ENCODE data around the gene ARID1B. TPM values are rescaled to one million over a fixed set of nuclear protein-coding genes. Genes with fewer than 3 reads are reported as not detected.
A peak's percentile ranks its signal among the peaks of the same experiment; 100 is the strongest.

Gene ARID1B
- total and polyA plus RNA-seq, 11 donors, result 15.3 to 76.1 (median 40.7) TPM

- ATAC-seq (peak; percentile 36 to 81 (median 72)), DNase-seq (peak; percentile 46 to 76 (median 56))
- intact Hi-C loops (cut with DNase I), result no loop called here
- WGBS, 4 donors, result 28 to 43% (median 39%) methylated on average over 13 of the region's 13 CpGs
- TF ChIP-seq, protein P1, sequence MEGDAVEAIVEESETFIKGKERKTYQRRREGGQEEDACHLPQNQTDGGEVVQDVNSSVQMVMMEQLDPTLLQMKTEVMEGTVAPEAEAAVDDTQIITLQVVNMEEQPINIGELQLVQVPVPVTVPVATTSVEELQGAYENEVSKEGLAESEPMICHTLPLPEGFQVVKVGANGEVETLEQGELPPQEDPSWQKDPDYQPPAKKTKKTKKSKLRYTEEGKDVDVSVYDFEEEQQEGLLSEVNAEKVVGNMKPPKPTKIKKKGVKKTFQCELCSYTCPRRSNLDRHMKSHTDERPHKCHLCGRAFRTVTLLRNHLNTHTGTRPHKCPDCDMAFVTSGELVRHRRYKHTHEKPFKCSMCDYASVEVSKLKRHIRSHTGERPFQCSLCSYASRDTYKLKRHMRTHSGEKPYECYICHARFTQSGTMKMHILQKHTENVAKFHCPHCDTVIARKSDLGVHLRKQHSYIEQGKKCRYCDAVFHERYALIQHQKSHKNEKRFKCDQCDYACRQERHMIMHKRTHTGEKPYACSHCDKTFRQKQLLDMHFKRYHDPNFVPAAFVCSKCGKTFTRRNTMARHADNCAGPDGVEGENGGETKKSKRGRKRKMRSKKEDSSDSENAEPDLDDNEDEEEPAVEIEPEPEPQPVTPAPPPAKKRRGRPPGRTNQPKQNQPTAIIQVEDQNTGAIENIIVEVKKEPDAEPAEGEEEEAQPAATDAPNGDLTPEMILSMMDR (IDR thresholded peaks at IDR 0.05), result no peak
- TF ChIP-seq POLR2A (IDR thresholded peaks at IDR 0.05), result no peak
- H3K36me3 ChIP-seq, result no peaks in the 10 kb centered on the region
- peak overlapping the region in 2 of 12 donors; percentile 3 to 32 for H3K27ac ChIP-seq
- H3K4me1 ChIP-seq, result peaks cover 0 to 64% (median 40%) of the 10 kb centered on the region in 12 donors
- no peak overlapping the region for H3K4me3 ChIP-seq
- H3K9me3 ChIP-seq, result no peaks in the 10 kb centered on the region
- no peaks in the 10 kb centered on the region for H3K27me3 ChIP-seq
Measured at GRCh38 chr6:156992020-156992804, 215.0 kb downstream of the ARID1B start.

- no peak for ATAC-seq
- Histone ChIP-seq H3K4me1 (peaks cover 0 to 52% (median 31%) of the 10 kb centered on the region in 12 donors), H3K27ac (no peak overlapping the region)
Measured at GRCh38 chr6:156993713-156994112, 216.5 kb downstream of the ARID1B start.

GRCh38 chr6:156994215-156995076 lies 217.3 kb downstream of the ARID1B start:
- Histone ChIP-seq H3K4me3 (no peak overlapping the region), H3K9me3 (no peaks in the 10 kb centered on the region), H3K27ac (peak overlapping the region in 2 of 12 donors; percentile 22 to 42), H3K36me3 (no peaks in the 10 kb centered on the region), H3K4me1 (peaks cover 0 to 48% (median 30%) of the 10 kb centered on the region in 12 donors), H3K27me3 (no peaks in the 10 kb centered on the region)
- intact Hi-C loops (cut with DNase I), result no loop called here
- DNase-seq, result peak in 3 of 5 donors; percentile 25 to 64 (median 60)
- ATAC-seq, result peak; percentile 77 to 87 (median 81)
- whole genome bisulfite sequencing, 4 donors, result 54 to 70% (median 61%) methylated on average over 13 of the region's 13 CpGs
- TF ChIP-seq POLR2A (IDR thresholded peaks at IDR 0.05), result no peak
- TF ChIP-seq, protein P1 (IDR thresholded peaks at IDR 0.05), result no peak

More at GRCh38 chr6:156993713-156994112, 216.5 kb downstream of the ARID1B start:
- Histone ChIP-seq H3K27me3 (no peaks in the 10 kb centered on the region), H3K36me3 (no peaks in the 10 kb centered on the region), H3K4me3 (no peak overlapping the region), H3K9me3 (no peaks in the 10 kb centered on the region)
- intact Hi-C loops (cut with DNase I), result no loop called here
- no peak for DNase-seq
- TF ChIP-seq POLR2A (IDR thresholded peaks at IDR 0.05), result no peak
- TF ChIP-seq, protein P1 (IDR thresholded peaks at IDR 0.05), result no peak
- 85 to 88% (median 86%) methylated on average over 2 of the region's 2 CpGs for WGBS, 4 donors

DNA sequence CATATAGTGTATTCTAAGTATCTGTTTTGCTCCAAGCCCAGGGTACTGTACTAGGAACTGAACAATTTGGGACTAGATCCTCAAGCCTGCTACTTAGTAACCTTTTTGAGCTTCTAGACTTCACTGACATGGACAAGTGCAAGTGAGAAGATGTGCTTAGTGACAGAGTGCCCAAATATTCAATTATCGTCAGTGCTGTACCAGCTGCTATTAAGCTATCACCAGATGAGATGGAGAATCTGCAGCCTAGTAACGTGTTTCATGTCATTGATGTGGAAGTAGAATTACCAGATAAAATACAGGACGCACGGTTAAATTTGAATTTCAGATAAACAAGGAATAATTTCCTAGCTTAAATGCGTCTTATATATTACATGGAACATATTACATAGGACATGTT lies 218.3 kb downstream of the ARID1B start:
- no peaks in the 10 kb centered on the region for H3K27me3 ChIP-seq
- H3K4me3 ChIP-seq, result no peak overlapping the region
- intact Hi-C loops (cut with DNase I), result no loop called here
- ATAC-seq (no peak), DNase-seq (no peak)
- WGBS, 4 donors, result 67 to 72% (median 70%) methylated on average over 5 of the region's 5 CpGs
- no peak overlapping the region for H3K27ac ChIP-seq
- no peak for TF ChIP-seq POLR2A (IDR thresholded peaks at IDR 0.05)
- TF ChIP-seq, protein P1 (IDR thresholded peaks at IDR 0.05), result no peak
- no peaks in the 10 kb centered on the region for H3K36me3 ChIP-seq
- H3K9me3 ChIP-seq, result no peaks in the 10 kb centered on the region
- peaks cover 0 to 48% (median 30%) of the 10 kb centered on the region in 12 donors for H3K4me1 ChIP-seq
